Left hindlimb (tissue), 1 donor: ENCODE measurements around the gene USP32.
"Not testable (repeated sequence)": the region's sequence is repeated elsewhere in the genome, so short reads cannot be mapped to it uniquely, and the experiment has no call there.

Experiments
- DNase-seq: peaks from one replicate; pipeline ENCODE4 v3.0.0-alpha.2; 2018

The USP32 gene

GRCh38 chr17:60371818-60372510, 20.0 kb downstream of the USP32 start:
- DNase-seq, result no peak

- no peak for DNase-seq
These were observed 20.5 kb downstream of the USP32 start for GRCh38 chr17:60371416-60371815.

GRCh38 chr17:60369727-60370126, 22.2 kb downstream of the USP32 start:
- DNase-seq, result no peak

- DNase-seq, result no peak
These were observed 28.1 kb downstream of the USP32 start for GRCh38 chr17:60363700-60364405.

GRCh38 chr17:60362329-60362728, 29.6 kb downstream of the USP32 start:
- DNase-seq, result no peak

- DNase-seq, result no peak
These were observed 30.0 kb downstream of the USP32 start for GRCh38 chr17:60361889-60362288.

- DNase-seq, result no peak
These were observed 32.5 kb downstream of the USP32 start for GRCh38 chr17:60359415-60359814.

GRCh38 chr17:60358606-60359225, 33.2 kb downstream of the USP32 start:
- no peak for DNase-seq

GRCh38 chr17:60356940-60357339, 35.0 kb downstream of the USP32 start:
- no peak for DNase-seq

GRCh38 chr17:60355663-60356594, 36.0 kb downstream of the USP32 start:
- no peak for DNase-seq

- no peak for DNase-seq
These were observed 37.7 kb downstream of the USP32 start for GRCh38 chr17:60354223-60354622.

GRCh38 chr17:60353773-60354172, 38.2 kb downstream of the USP32 start:
- DNase-seq, result no peak

- no peak for DNase-seq
These were observed 39.4 kb downstream of the USP32 start for GRCh38 chr17:60352569-60352968.

- DNase-seq, result no peak
These were observed 39.9 kb downstream of the USP32 start for GRCh38 chr17:60352071-60352470.

GRCh38 chr17:60351012-60351695, 40.8 kb downstream of the USP32 start:
- DNase-seq, result no peak

- no peak for DNase-seq
These were observed 43.3 kb downstream of the USP32 start for GRCh38 chr17:60348616-60349015.

GRCh38 chr17:60345233-60345632, 46.7 kb downstream of the USP32 start:
- DNase-seq, result no peak

- not testable (repeated sequence) for DNase-seq
These were observed 49.4 kb downstream of the USP32 start for GRCh38 chr17:60342492-60342891.

GRCh38 chr17:60335289-60335688, 56.6 kb downstream of the USP32 start:
- no peak for DNase-seq

- DNase-seq, result no peak
These were observed 58.3 kb downstream of the USP32 start for GRCh38 chr17:60333628-60334031.

GRCh38 chr17:60333072-60333471, 58.9 kb downstream of the USP32 start:
- DNase-seq, result not testable (repeated sequence)

- no peak for DNase-seq
These were observed 59.4 kb downstream of the USP32 start for GRCh38 chr17:60332574-60332973.
